NK-92 treated with Interleukin-12 subunit alpha and Interleukin-12 subunit beta, amount 100 ng/mL, for 24 hours (cell line): ENCODE measurements around the gene TOR1AIP1.

Experiments
- DNase-seq: peaks from one replicate; lab custom pipeline; 2025; lab: John Stamatoyannopoulos, UW

Gene TOR1AIP1

GRCh38 chr1:179881642-179882252 lies 338 bp upstream of the TOR1AIP1 start:
- DNase-seq: no peak

GRCh38 chr1:179883040-179883744 lies 1.1 kb downstream of the TOR1AIP1 start:
- no peak for DNase-seq

GRCh38 chr1:179883745-179884138 lies 1.7 kb downstream of the TOR1AIP1 start:
- DNase-seq: peak; percentile 40

- DNase-seq: no peak
Measured at GRCh38 chr1:179888071-179888470, 6.0 kb downstream of the TOR1AIP1 start.

GRCh38 chr1:179889589-179889988 lies 7.5 kb downstream of the TOR1AIP1 start:
- no peak for DNase-seq

GRCh38 chr1:179910934-179911333 lies 28.8 kb downstream of the TOR1AIP1 start:
- no peak for DNase-seq

- no peak for DNase-seq
Measured at GRCh38 chr1:179911812-179912211, 29.7 kb downstream of the TOR1AIP1 start.

- DNase-seq: no peak
Measured at GRCh38 chr1:179917601-179918429, 35.7 kb downstream of the TOR1AIP1 start.

- no peak for DNase-seq
Measured at GRCh38 chr1:179921472-179921871, 39.4 kb downstream of the TOR1AIP1 start.

GRCh38 chr1:179921981-179922872 lies 40.1 kb downstream of the TOR1AIP1 start:
- no peak for DNase-seq

GRCh38 chr1:179923029-179923428 lies 40.9 kb downstream of the TOR1AIP1 start:
- DNase-seq: no peak

GRCh38 chr1:179924268-179924667 lies 42.2 kb downstream of the TOR1AIP1 start:
- no peak for DNase-seq

- no peak for DNase-seq
Measured at GRCh38 chr1:179925302-179925701, 43.2 kb downstream of the TOR1AIP1 start.

- DNase-seq: peak; percentile 14
Measured at GRCh38 chr1:179925922-179926849, 44.1 kb downstream of the TOR1AIP1 start.

- DNase-seq: no peak
Measured at GRCh38 chr1:179926850-179927205, 44.7 kb downstream of the TOR1AIP1 start.

- DNase-seq: no peak
Measured at GRCh38 chr1:179929955-179930798, 48.1 kb downstream of the TOR1AIP1 start.

GRCh38 chr1:179930867-179931266 lies 48.8 kb downstream of the TOR1AIP1 start:
- DNase-seq: no peak

GRCh38 chr1:179933219-179933618 lies 51.1 kb downstream of the TOR1AIP1 start:
- DNase-seq: no peak

- DNase-seq: no peak
Measured at GRCh38 chr1:179935909-179936496, 53.9 kb downstream of the TOR1AIP1 start.
